ENCODE measurements around the gene FOXO6. TPM values are rescaled to one million over a fixed set of nuclear protein-coding genes. Genes with fewer than 3 reads are reported as not detected.

Gene FOXO6
- total RNA-seq, 2 donors from 2014 or later = 0.11 to 0.26 TPM

GRCh38 chr1:41374711-41375110 lies 13.5 kb downstream of the FOXO6 start:
- ATAC-seq (replicated peaks) = no peak
- H3K27me3 Mint-ChIP-seq = peaks cover 46% of the 10 kb centered on the region
- no peaks in the 10 kb centered on the region for H3K4me1 Mint-ChIP-seq
- no peak overlapping the region for H3K27ac Mint-ChIP-seq
- H3K9me3 Mint-ChIP-seq = no peaks in the 10 kb centered on the region
- H3K36me3 Mint-ChIP-seq (ENCODE audit: low read depth) = no peaks in the 10 kb centered on the region
- H3K4me3 Mint-ChIP-seq = no peak overlapping the region

GRCh38 chr1:41377397-41377796 lies 16.2 kb downstream of the FOXO6 start:
- H3K4me1 Mint-ChIP-seq = no peaks in the 10 kb centered on the region
- H3K36me3 Mint-ChIP-seq (ENCODE audit: low read depth) = no peaks in the 10 kb centered on the region
- no peaks in the 10 kb centered on the region for H3K9me3 Mint-ChIP-seq
- no peak overlapping the region for H3K27ac Mint-ChIP-seq
- peaks cover 48% of the 10 kb centered on the region for H3K27me3 Mint-ChIP-seq
- ATAC-seq (replicated peaks) = no peak
- H3K4me3 Mint-ChIP-seq = no peak overlapping the region

GRCh38 chr1:41378222-41378621 lies 17.0 kb downstream of the FOXO6 start:
- no peaks in the 10 kb centered on the region for H3K9me3 Mint-ChIP-seq
- H3K27ac Mint-ChIP-seq = no peak overlapping the region
- no peaks in the 10 kb centered on the region for H3K4me1 Mint-ChIP-seq
- no peak overlapping the region for H3K4me3 Mint-ChIP-seq
- peaks cover 47% of the 10 kb centered on the region for H3K27me3 Mint-ChIP-seq
- no peaks in the 10 kb centered on the region for H3K36me3 Mint-ChIP-seq (ENCODE audit: low read depth)
- ATAC-seq (replicated peaks) = no peak

- no peak for ATAC-seq (replicated peaks)
- Mint-ChIP-seq H3K27ac (no peak overlapping the region), H3K9me3 (no peaks in the 10 kb centered on the region), H3K4me3 (no peak overlapping the region), H3K27me3 (peaks cover 55% of the 10 kb centered on the region), H3K36me3 (ENCODE audit: low read depth) (no peaks in the 10 kb centered on the region), H3K4me1 (peaks cover 4% of the 10 kb centered on the region)
Measured at GRCh38 chr1:41378999-41379737, 17.9 kb downstream of the FOXO6 start.

- H3K9me3 Mint-ChIP-seq = no peaks in the 10 kb centered on the region
- no peak overlapping the region for H3K27ac Mint-ChIP-seq
- H3K27me3 Mint-ChIP-seq = peaks cover 59% of the 10 kb centered on the region
- H3K4me1 Mint-ChIP-seq = peaks cover 4% of the 10 kb centered on the region
- ATAC-seq (replicated peaks) = no peak
- no peak overlapping the region for H3K4me3 Mint-ChIP-seq
- no peaks in the 10 kb centered on the region for H3K36me3 Mint-ChIP-seq (ENCODE audit: low read depth)
Measured at GRCh38 chr1:41379738-41380130, 18.5 kb downstream of the FOXO6 start.

GRCh38 chr1:41380195-41380594 lies 19.0 kb downstream of the FOXO6 start:
- H3K36me3 Mint-ChIP-seq (ENCODE audit: low read depth) = no peaks in the 10 kb centered on the region
- H3K9me3 Mint-ChIP-seq = no peaks in the 10 kb centered on the region
- H3K27me3 Mint-ChIP-seq = peaks cover 61% of the 10 kb centered on the region
- peaks cover 4% of the 10 kb centered on the region for H3K4me1 Mint-ChIP-seq
- ATAC-seq (replicated peaks) = no peak
- H3K4me3 Mint-ChIP-seq = peak overlapping the region; percentile 38
- H3K27ac Mint-ChIP-seq = no peak overlapping the region

GRCh38 chr1:41380979-41381691 lies 19.9 kb downstream of the FOXO6 start:
- H3K4me3 Mint-ChIP-seq = peak overlapping the region; percentile 38
- H3K9me3 Mint-ChIP-seq = no peaks in the 10 kb centered on the region
- peaks cover 4% of the 10 kb centered on the region for H3K4me1 Mint-ChIP-seq
- no peak overlapping the region for H3K27ac Mint-ChIP-seq
- ATAC-seq (replicated peaks) = no peak
- no peaks in the 10 kb centered on the region for H3K36me3 Mint-ChIP-seq (ENCODE audit: low read depth)
- peaks cover 59% of the 10 kb centered on the region for H3K27me3 Mint-ChIP-seq

- Mint-ChIP-seq H3K9me3 (no peaks in the 10 kb centered on the region), H3K27me3 (peaks cover 59% of the 10 kb centered on the region), H3K27ac (no peak overlapping the region), H3K36me3 (ENCODE audit: low read depth) (no peaks in the 10 kb centered on the region), H3K4me1 (peaks cover 4% of the 10 kb centered on the region), H3K4me3 (peak overlapping the region; percentile 38)
- peak; percentile 68 for ATAC-seq (replicated peaks)
Measured at GRCh38 chr1:41381692-41382479, 20.7 kb downstream of the FOXO6 start.

GRCh38 chr1:41382480-41383090 lies 21.4 kb downstream of the FOXO6 start:
- H3K27ac Mint-ChIP-seq = no peak overlapping the region
- H3K27me3 Mint-ChIP-seq = peaks cover 59% of the 10 kb centered on the region
- peak overlapping the region; percentile 64 for H3K4me3 Mint-ChIP-seq
- no peaks in the 10 kb centered on the region for H3K36me3 Mint-ChIP-seq (ENCODE audit: low read depth)
- H3K4me1 Mint-ChIP-seq = peaks cover 4% of the 10 kb centered on the region
- ATAC-seq (replicated peaks) = peak; percentile 9
- H3K9me3 Mint-ChIP-seq = no peaks in the 10 kb centered on the region

- peak; percentile 81 for ATAC-seq (replicated peaks)
- peaks cover 4% of the 10 kb centered on the region for H3K4me1 Mint-ChIP-seq
- H3K4me3 Mint-ChIP-seq = peak overlapping the region; percentile 64
- H3K27ac Mint-ChIP-seq = no peak overlapping the region
- no peaks in the 10 kb centered on the region for H3K9me3 Mint-ChIP-seq
- H3K27me3 Mint-ChIP-seq = peaks cover 55% of the 10 kb centered on the region
- no peaks in the 10 kb centered on the region for H3K36me3 Mint-ChIP-seq (ENCODE audit: low read depth)
Measured at GRCh38 chr1:41383094-41383852, 22.0 kb downstream of the FOXO6 start.

- H3K27me3 Mint-ChIP-seq = peaks cover 50% of the 10 kb centered on the region
- no peak for ATAC-seq (replicated peaks)
- H3K4me3 Mint-ChIP-seq = no peak overlapping the region
- no peaks in the 10 kb centered on the region for H3K9me3 Mint-ChIP-seq
- H3K36me3 Mint-ChIP-seq (ENCODE audit: low read depth) = no peaks in the 10 kb centered on the region
- peaks cover 4% of the 10 kb centered on the region for H3K4me1 Mint-ChIP-seq
- H3K27ac Mint-ChIP-seq = no peak overlapping the region
Measured at GRCh38 chr1:41384579-41384978, 23.3 kb downstream of the FOXO6 start.

- no peaks in the 10 kb centered on the region for H3K9me3 Mint-ChIP-seq
- H3K4me1 Mint-ChIP-seq = peaks cover 4% of the 10 kb centered on the region
- ATAC-seq (replicated peaks) = no peak
- no peak overlapping the region for H3K27ac Mint-ChIP-seq
- H3K27me3 Mint-ChIP-seq = peaks cover 40% of the 10 kb centered on the region
- no peak overlapping the region for H3K4me3 Mint-ChIP-seq
- H3K36me3 Mint-ChIP-seq (ENCODE audit: low read depth) = no peaks in the 10 kb centered on the region
Measured at GRCh38 chr1:41385398-41386195, 24.4 kb downstream of the FOXO6 start.

- Mint-ChIP-seq H3K9me3 (no peaks in the 10 kb centered on the region), H3K27ac (no peak overlapping the region), H3K27me3 (peaks cover 37% of the 10 kb centered on the region), H3K4me1 (peaks cover 4% of the 10 kb centered on the region), H3K36me3 (ENCODE audit: low read depth) (no peaks in the 10 kb centered on the region), H3K4me3 (no peak overlapping the region)
- ATAC-seq (replicated peaks) = no peak
Measured at GRCh38 chr1:41386196-41386663, 25.0 kb downstream of the FOXO6 start.

Measured in activated T-helper 17 cell treated with anti-CD3 and anti-CD28 coated beads, Interleukin-2, amount 50 U/mL, for 72 hours (primary cell).